OCI-LY3 (cell line): ENCODE results near the gene AKR1E2.

Source experiments
- H2AFZ ChIP-seq: fragments of 200-600, 300-600 bp; shearing (Covaris generic); 2 replicates; pipeline ENCODE4 v1.6.0; 2014; ENCODE audit warnings: antibody characterized with exemption, low read depth, low read length
- H3K27ac ChIP-seq: fragments of 200-600, 300-600 bp; sonication (generic); 2 replicates; pipeline ENCODE4 v1.5.1; 2014; ENCODE audit warnings: mild to moderate bottlenecking, low read length, moderate library complexity, mixed read lengths
- H3K27me3 ChIP-seq: fragments of 200-600, 300-600 bp; sonication (generic); 2 replicates; pipeline ENCODE4 v1.6.1; 2014; ENCODE audit warnings: low read depth, low read length, mixed read lengths
- H3K36me3 ChIP-seq: fragments of 200-600, 300-600 bp; sonication (generic); replicated peaks from 2 replicates; pipeline ENCODE3; 2014; ENCODE audit warnings: low read depth, low read length, mixed read lengths
- H3K4me1 ChIP-seq: fragments of 300-600, 200-600 bp; sonication (generic); 2 replicates; pipeline ENCODE4 v1.6.1; 2014; ENCODE audit warnings: low read length, mixed read lengths
- H3K4me2 ChIP-seq: fragments of 200-600, 300-600 bp; sonication (generic); 2 replicates; pipeline ENCODE4 v1.6.1; 2014; ENCODE audit warnings: low read length, mixed read lengths
- H3K4me3 ChIP-seq: fragments of 300-600, 200-600 bp; sonication (generic); 2 replicates; pipeline ENCODE4 v1.5.1; 2014; ENCODE audit warnings: antibody characterized with exemption, mild to moderate bottlenecking, low read length, moderate library complexity
- H3K79me2 ChIP-seq: fragments of 300-600, 200-600 bp; shearing (Covaris generic); 2 replicates; pipeline ENCODE4 v1.6.1; 2014; ENCODE audit warnings: mild to moderate bottlenecking, low read length, mixed read lengths
- H3K9ac ChIP-seq: fragments of 300-600, 200-600 bp; shearing (Covaris generic); 2 replicates; pipeline ENCODE4 v1.6.0; 2014; ENCODE audit warnings: mild to moderate bottlenecking, low read length, moderate library complexity
- H3K9me3 ChIP-seq: fragments of 200-600, 300-600 bp; shearing (Covaris generic); 2 replicates; pipeline ENCODE4 v1.6.1; 2014; ENCODE audit warnings: low read length, mixed read lengths; ENCODE audit not compliant: insufficient read depth
- H4K20me1 ChIP-seq: fragments of 200-600, 300-600 bp; sonication (generic); 2 replicates; pipeline ENCODE4 v1.6.1; 2016; ENCODE audit warnings: low read length, mixed read lengths; ENCODE audit not compliant: insufficient read depth
- EZH2phosphoT487 ChIP-seq: fragments of 200-600 bp; shearing (Covaris generic); IDR thresholded peaks from 2 replicates; pipeline ENCODE4 v1.6.1; 2018; ENCODE audit warnings: antibody characterized with exemption, mixed run types, low read depth
- TF ChIP-seq, protein P1 (sequence below): fragments of 200-600, 300-600 bp; sonication (generic); IDR thresholded peaks from 2 replicates; pipeline ENCODE4 v1.5.1; 2014; ENCODE audit warnings: antibody characterized with exemption, low read length, low read depth

Gene AKR1E2

DNA sequence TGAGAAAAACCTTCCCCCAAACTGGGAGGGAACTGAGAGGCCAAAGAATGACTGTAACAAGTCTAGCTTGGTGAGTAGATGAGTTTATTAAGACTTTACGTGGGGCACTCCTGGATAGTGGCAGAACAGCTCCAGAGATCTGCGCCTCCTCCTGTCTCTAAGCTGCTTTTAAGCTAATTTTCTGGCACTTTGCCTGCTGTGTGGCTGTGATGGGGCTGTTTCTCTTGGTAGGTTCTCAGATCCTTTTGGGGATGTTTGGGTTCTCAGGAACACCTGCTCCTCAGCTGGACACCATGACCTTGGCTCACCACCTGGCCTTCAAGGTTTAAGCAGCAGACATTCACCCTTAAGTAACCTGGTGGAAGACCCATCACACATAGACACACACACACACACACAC is 68.3 kb downstream of the AKR1E2 start:
- Histone ChIP-seq H3K4me1 (no peaks in the 10 kb centered on the region), H3K79me2 (no peaks in the 10 kb centered on the region), H3K9ac (no peak overlapping the region), H2AFZ (no peak overlapping the region), H4K20me1 (no peaks in the 10 kb centered on the region), H3K9me3 (no peaks in the 10 kb centered on the region), H3K27ac (no peak overlapping the region), H3K4me3 (no peak overlapping the region), H3K36me3 (no peaks in the 10 kb centered on the region), H3K4me2 (no peak overlapping the region), H3K27me3 (no peaks in the 10 kb centered on the region)
- no peak for TF ChIP-seq EZH2phosphoT487
- TF ChIP-seq, protein P1, sequence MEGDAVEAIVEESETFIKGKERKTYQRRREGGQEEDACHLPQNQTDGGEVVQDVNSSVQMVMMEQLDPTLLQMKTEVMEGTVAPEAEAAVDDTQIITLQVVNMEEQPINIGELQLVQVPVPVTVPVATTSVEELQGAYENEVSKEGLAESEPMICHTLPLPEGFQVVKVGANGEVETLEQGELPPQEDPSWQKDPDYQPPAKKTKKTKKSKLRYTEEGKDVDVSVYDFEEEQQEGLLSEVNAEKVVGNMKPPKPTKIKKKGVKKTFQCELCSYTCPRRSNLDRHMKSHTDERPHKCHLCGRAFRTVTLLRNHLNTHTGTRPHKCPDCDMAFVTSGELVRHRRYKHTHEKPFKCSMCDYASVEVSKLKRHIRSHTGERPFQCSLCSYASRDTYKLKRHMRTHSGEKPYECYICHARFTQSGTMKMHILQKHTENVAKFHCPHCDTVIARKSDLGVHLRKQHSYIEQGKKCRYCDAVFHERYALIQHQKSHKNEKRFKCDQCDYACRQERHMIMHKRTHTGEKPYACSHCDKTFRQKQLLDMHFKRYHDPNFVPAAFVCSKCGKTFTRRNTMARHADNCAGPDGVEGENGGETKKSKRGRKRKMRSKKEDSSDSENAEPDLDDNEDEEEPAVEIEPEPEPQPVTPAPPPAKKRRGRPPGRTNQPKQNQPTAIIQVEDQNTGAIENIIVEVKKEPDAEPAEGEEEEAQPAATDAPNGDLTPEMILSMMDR = no peak
